MM.1S (cell line): ENCODE data around the gene ITGA11.

Experiments
- CTCF ChIP-seq: fragments of 300-600 bp; sonication (generic); IDR thresholded peaks from 2 replicates; pipeline ENCODE4 v1.5.1; 2016; ENCODE audit warnings: antibody characterized with exemption, low read length, mixed read lengths
- EZH2 ChIP-seq: fragments of 300-600 bp; sonication (generic); optimal IDR thresholded peaks from 2 replicates; pipeline ENCODE3; 2017; ENCODE audit warnings: low read depth, mild to moderate bottlenecking, antibody characterized with exemption, low read length, mixed read lengths
- EZH2phosphoT487 ChIP-seq: fragments of 300-600 bp; sonication (generic); IDR thresholded peaks from 2 replicates; pipeline ENCODE4 v1.6.1; 2018; ENCODE audit warnings: antibody characterized with exemption, low read length

GRCh38 chr15:68466876-68467275 is 34.9 kb upstream of the ITGA11 start:
- TF ChIP-seq CTCF (no peak), EZH2 (no peak), EZH2phosphoT487 (no peak)
